NCI-H1436 (cell line): ENCODE data around the gene RAB40AL.
A peak's percentile ranks its signal among the peaks of the same experiment; 100 is the strongest.
"Not testable (repeated sequence)": the region's sequence is repeated elsewhere in the genome, so short reads cannot be mapped to it uniquely, and the experiment has no call there.

Experiments used
- DNase-seq: peaks from one replicate; lab custom pipeline; 2025; lab: John Stamatoyannopoulos, UW

RAB40AL gene, protein sequence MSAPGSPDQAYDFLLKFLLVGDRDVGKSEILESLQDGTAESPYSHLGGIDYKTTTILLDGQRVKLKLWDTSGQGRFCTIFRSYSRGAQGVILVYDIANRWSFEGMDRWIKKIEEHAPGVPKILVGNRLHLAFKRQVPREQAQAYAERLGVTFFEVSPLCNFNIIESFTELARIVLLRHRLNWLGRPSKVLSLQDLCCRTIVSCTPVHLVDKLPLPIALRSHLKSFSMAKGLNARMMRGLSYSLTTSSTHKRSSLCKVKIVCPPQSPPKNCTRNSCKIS

DNA sequence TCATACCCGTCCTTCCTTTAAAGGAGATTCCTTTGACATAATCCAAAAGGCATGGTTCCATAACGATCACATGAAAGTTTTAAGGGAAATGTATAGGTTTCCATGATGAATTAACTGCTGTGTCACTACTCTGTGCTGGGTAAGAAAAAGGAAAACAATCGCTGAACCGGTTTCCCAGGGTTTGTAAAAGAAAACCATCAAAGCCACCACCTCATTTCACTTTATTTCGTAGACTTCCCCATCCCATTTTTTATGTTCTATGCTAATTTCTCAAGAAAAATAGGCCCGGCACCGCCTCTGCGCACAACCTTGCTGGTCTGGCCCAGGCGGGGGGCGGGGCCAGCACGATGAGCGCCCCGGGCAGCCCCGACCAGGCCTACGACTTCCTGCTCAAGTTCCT is at the start of gene RAB40AL:
TSS of gene RAB40AL (plus strand) at position 301 of the 400 bp plus-strand sequence. CDS start at position 348, 47 bp downstream.
- not testable (repeated sequence) for DNase-seq

DNA sequence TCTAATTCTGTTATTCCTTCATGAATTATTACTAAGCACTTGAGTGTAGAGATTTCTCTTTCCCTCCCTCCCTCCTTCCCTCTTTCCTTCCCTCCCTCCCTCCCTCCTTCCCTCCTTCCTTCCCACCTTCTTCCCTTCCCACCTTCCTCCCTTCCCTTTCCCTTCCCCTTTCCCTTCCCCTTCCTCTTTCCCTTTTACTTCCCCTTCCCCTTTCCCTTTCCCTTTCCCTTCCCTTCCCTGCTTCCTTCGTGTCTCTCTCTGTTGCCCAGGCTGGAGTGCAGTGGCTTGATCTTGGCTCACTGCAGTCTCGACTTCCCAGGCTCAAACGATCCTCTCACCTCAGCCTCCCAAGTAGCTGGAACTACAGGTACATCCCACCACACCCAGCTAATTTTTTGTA is 49.4 kb upstream of the RAB40AL start:
- no peak for DNase-seq

DNA sequence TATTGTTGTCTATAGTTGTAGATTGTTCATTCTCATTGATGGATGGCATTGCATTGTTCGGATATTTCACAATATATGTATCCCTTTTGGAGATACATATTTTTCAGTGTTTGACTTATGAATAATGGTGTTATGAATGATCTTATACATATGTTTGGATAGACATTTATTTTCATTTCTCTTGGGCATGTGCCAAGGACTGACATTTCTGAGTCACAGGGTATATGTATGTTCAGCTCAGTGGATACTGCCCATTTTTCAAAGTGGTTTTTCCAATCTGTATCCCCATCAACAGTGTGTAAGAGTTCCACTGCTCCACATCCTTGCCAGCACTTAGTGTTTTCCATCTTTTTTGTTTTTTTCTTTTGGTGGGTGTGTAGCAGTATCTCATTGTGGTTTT is 45.0 kb upstream of the RAB40AL start:
- DNase-seq = no peak

DNA sequence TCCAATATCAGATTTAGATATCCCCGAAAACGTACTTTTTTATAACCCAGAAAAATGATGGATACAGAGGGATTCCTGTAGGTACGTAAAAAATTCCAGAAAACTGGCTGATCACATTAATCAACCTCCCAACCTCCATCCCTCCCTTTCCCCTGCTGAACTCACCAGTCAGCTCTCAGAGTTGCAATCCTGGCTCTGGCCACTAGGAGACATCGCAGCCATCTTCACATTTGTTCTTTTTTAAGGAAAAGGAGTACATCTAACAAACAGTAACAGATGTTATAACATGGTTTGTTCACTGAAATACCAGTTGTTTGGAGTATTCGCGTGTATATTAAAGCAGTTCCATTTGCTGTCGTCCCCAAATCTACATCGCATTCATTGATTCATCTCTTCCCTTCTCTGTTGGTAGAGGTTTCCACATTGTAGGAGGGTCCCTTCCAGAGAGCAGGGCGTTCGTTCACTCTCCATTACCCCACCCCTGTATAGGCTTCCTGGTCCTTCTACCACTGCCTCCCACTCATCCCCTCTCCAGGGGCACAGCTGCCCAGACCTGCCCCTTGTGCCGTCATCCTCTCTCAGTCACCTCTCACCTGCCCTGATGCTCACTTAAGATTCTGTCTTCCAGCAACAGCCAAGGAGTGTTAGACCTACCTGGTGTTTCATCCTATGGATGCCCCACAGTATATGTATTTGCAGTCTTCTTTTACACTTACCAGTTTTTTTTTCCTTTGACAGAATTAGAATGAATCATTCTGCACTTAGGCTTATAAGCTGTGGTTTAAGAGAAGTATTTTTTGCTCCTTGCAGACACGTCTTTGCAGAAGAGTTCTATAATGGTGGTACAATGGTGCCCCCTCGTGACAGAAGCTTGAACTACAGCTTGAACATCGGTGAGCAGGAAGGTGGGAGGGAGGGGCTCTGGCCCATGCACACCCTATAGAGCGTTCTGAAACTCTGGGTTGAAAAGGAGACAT is 36.8 kb upstream of the RAB40AL start:
- peak; percentile 46 for DNase-seq

DNA sequence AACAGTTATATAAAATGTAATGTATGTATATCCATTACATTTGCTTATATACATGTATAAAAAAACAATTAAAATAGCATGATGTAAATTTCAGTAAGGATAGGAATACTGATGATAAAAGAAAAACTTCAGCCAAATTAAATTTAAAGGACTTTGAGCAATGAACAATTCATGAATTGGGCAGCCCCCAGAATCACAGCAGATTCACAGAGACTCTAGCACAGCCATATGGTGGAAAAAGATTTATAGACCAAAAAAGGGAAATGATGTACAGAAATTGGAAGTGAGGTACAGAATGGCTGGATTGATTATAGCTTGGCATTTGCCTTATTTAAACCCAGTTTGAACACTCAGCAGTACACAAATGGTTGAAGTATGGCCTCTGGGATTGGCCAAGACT is 34.7 kb upstream of the RAB40AL start:
- DNase-seq = no peak

DNA sequence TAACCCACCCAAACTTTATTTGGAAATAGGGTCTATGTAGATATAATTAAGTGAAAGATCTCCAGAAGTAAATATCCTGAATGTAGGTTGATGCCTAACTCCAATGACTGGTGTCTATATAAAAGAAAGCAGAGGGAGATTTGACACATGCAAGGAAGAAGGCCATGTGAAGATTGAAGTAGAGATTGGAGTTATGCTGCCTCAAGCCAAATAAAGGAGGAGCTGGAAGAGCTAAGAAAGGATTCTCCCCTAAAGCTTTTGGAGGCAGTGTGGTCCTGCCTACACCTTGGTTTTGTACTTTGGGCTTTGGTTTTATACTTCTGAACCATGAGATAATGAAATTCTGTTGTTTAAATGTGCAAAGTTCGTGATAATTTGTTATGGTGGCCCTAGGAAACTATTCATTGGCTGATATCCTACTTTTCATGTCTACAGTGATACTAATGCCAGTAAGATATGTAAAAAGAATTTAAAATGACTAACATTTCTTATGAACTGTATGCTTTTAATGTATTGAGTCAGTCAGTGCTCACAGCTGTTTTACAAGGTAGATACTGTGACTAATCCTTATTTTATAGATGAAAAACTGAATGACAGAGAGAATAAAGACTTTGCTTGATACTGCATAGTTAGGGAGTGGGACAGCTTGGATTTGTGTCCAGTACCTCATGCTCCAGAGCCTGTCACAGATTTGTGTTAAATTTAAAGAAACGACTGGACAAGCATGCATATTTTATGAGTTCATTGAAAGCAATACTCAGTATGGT is 5.9 kb upstream of the RAB40AL start:
- no peak for DNase-seq

DNA sequence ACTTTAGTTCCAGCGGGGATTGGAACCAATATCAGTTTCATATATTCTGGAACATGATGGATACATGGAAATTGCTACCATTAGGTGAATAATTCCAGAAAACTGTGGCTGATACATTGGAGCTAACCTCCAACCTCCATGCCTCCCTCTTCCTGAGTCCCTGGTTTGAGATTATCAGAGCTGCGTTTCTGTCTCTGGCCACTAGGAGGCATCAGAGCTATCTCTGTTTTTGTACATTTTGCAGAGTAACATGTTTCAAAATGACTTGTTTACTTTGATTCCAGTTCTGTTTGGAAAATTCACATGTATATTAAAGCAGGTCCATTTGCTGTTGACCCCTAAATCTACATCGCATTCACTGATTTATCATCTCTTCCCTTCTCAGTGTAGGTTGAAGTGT is 2.4 kb upstream of the RAB40AL start:
- peak; percentile 0 for DNase-seq

DNA sequence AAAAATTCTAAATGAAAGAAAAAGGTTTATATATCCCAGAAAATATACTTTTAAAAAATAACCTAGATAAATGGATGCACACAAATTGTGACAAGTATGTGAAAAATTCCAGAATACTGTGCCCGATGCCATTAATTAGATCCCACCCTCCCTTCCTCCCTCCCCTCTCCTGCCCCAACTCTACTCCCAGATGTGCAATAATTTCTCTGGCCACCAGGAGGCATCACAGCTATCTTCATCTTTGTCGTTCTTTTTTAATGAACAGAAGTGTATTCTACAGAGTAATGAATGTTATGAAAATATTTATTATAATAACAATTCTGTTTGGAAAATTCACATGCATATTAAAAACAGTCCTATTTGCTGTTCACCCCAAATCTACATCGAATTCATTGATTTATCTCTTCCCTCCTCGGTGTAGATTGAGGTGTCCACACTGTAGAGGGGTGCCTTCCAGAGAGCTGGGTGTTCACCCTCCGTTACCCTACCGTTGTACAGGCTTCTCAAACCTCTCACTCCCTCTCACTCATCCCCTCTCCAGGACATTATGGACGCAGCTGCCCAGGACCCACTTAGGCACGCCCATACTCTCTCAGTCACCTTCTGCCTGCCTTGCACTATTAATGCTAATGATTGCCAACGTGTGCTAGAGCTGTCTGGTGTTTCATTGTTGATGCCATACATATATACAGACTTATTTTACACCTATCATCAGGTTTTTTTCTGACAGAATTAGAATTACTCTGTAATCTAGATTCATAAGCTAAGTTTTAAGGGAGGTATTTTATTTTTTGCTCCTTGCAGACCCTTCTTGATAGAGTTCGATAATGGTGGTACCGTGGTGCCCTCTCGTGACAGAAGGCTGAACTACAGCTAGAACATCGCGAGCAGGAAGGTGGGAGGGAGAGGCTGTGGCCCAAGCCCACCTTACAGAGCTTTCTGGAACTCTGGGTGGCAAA is 14.1 kb downstream of the RAB40AL start:
- DNase-seq = peak; percentile 26

DNA sequence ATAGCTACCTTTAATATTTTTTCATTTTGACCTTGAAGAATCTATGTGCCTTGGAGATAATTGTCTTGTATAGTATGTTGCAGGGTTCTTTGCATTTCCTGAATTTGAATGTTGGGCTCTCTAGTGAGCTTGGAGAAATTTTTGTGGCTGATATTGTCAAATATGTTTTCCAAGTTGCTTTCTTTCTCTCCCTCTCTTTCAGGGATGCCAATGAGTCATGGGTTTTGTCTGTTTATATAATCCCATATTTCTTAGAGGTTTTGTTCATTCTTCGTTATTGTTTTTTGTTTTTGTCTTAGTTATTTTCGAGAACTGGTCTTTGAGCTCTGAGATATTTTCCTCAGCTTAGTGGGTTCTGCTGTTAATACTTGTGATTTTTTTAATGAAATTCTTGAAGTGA is 20.7 kb downstream of the RAB40AL start:
- DNase-seq = no peak

DNA sequence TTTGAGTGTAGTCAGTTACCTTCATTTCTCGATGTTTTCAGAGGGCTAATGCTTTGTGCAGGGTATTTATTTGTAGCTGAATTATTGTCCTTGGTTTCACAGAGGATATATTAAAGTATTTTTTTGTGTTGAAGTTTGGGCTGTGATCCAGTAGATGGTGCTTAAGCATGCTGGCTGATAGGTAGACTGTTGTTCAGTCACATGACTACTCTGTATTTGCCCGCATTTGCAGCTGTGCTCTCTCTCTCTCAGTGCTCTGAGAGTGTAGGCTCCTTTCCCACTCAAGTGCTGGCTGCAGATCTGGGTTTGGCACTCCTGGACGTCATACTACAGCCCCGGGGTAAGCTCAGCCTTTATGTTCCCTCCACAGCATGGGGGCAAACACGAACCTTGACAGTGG is 21.7 kb downstream of the RAB40AL start:
- DNase-seq = no peak

DNA sequence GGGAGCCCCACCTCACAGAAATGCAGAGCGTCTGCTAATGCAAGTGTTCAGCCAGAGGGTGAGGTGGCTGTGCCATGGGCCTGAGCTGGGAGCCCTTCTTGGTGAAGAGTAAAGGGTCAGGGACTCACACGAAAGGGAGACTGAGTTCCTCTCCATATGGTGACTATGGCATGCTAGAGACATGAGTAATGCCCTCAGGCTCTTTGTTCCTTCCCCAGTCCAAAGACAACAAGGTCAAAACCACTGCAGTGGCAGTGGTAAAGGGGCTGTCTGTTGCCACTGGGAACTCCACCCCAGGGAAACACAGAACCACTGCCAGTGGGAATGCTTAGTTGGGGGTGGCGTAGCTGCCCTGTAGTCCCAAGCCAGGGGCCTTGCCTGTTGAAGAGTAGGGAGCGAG is 22.4 kb downstream of the RAB40AL start:
- DNase-seq = no peak

DNA sequence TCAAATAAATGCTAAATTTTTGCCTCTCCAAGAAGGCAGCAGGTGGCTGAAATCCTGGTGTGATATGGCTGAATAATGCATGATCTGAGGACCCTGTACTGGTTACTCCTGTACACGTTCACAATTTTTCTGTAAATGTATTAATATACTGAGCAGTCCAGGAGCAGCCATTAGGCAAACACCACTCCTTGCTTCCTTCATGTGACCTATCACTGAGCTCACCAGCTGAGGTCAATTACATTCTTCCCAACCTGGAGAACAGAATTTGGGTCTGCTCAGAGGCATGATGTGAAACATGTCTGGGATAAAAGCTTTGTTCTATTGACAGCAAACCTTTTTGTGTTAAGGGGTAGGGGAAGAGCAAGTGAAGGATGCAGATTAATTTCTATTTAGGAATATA is 26.9 kb downstream of the RAB40AL start:
- no peak for DNase-seq

DNA sequence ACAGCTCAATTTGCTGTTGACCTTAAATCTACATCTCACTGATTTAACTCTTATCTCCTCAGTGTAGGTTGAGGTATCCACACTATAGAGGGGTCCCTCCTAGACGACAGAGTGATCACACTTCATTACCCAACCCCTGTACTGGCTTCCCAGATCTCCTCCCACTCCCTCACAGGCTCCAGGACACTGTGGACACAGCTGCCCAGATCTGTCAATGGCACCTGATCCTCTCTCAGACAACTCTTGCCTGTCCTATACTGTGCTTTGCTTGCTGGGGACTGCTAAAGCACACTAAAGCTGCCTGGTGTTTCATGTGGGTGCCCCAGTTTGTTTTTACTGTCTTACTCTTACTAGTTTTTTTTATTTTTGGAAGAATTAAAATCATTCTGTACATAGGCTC is 27.9 kb downstream of the RAB40AL start:
- DNase-seq = no peak

DNA sequence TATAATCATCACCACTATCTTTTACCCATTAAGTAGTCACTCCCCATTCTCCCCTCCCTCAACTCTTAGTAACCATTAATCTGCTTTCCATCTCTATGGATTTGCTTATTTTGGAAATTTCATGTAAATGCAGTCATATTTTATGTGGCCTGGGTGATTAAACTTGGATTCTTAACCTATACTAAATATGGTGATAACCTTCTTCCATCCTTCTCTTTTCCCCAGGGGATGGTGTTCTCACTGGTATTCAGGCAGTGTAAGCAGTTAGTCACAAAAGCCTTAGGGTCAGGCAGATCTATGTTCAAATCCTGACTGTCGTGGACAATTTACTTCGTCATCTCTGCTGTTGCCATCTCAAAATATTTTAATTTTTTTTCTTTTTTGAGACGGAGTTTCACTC is 29.6 kb downstream of the RAB40AL start:
- DNase-seq = no peak

DNA sequence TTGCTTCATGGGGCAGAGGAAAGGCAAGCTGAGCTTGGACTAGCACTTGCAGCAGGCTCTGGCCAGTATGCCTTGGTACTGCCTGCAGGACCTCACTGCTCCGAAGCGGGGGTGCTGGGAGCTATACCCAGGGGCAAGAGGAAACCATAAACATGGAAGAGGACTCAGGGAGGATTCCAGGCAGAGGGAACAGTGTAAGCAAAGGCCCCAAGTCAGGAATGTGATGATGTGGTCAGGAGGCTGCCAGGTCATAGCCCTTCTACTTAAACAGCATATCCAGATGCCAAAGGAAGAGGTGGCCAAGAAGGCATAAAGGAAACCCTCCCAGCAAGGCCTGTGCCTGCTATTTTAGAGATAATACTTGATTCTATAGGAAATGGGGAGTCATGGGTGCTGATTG is 31.1 kb downstream of the RAB40AL start:
- DNase-seq = no peak

DNA sequence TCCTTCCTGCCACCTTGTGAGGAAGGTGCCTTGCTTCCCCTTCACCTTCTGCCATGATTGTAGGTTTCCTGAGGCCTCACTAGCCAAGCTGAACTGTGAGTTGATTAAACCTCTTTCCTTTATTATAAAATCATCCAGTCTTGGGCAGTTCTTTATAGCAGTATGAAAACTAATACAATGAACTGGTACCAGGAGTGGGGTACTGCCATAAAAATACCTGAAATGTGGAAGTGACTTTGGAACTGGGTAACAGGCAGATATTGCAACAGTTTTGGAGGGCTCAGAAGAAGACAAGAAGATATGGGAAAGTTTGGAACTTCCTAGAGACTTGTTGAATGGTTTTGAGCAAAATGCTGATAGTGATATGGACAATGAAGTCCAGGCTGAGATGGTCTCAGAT is 34.5 kb downstream of the RAB40AL start:
- not testable (repeated sequence) for DNase-seq

DNA sequence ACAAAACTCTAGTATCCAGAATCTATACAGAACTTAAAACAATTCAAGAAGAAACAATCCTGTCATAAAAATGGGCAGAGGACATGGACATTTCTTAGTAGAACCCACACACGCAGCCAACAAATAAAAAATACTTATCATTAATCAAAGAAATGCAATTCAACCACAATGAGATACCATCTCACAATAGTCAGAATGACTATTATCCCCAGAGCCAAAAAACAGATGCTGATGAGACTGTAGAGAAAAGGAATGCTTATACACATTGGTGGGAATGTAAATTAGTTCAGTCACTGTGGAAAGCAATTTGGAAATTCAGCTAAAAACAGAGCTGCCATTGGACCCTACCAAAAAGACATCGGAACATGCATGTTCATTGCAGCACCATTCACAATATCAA is 37.9 kb downstream of the RAB40AL start:
- DNase-seq = no peak

DNA sequence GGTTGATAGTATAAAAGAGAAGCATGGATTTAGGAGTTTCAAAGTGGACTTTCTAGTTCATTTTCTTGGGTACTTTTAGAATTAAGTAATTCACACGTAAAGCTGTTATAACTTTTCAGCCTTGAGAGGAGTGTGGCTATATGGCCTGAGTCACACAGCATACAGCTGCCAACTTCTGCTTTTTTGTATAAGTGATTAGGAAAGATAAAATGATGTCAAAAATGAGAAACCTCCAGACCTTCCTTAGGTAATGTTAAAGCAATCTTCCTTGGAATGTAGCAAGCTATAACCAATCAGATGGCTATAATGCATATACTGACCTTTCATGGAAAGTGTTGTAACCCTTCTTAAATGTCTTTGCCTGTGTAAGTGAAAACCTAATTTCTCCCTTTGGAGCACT is 39.2 kb downstream of the RAB40AL start:
- no peak for DNase-seq

DNA sequence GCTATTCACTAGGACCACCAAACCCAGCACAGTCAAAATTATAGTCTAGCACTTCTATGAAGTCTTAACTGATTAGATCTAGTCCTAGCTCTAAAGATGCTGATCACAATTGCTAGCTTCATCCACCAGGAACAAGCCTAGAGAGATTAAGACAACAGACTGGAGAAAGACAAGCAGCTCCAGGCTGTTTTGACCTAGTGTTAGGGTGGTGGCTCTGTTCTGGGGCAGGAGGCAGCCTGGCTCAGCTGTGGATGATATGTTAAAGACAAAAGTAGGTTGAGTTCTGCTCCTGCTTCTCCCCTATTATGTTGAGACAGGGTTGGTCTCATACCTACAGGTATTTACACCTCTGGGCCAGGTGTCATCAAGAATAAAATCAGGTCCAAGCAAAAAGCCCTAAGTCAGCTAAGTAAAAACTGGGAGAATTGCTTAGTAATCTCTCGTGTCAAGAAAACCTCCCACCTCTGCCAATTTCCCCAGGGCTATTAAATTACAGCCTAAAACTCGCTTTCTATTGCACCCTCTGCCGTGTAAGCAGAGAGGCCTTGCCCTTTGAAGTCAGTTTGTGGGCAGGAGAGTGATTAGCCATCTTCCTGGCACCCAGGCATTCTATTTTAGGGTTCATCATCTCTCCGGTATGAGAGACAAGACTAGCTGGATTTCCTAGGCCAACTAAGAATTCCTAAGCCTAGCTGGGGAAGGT is 39.9 kb downstream of the RAB40AL start:
- no peak for DNase-seq

DNA sequence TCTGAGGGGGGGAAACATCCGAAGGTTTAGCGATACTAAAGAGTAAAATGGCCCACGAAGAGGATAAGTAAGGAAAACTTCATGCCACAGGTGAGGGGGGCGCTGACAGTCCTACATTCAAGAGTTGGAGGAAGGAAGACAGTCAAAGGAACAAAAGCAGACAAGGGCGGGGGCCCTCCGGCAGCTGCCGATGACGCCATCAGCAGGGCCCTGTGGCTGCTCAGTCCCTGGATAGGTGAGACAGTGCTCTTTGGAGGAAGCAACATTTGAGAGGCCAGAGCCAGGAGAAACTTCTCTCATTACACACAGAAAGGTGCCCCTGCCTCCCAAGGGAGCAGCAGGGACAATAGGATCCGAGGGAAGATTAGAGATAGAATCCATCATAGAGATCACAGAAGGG is 41.5 kb downstream of the RAB40AL start:
- DNase-seq = no peak

DNA sequence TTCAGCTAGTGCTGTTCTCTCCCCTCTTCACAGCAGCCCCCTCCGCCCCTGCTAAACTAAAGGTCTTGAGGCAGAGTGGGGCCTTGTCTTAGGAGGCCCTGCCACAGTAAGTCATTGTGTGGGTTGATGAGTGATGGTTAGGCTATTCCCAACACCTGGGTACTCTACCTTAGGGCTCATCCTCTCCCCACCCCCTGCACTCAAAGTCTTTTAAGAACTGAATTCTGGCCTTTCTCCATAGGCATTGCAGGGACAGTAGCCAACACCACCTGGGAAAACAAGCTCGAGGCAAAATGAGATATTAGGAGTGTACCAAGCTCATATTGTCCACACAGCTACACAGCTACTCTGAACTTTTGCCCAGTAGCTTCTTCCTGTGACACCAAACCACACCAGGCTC is 42.5 kb downstream of the RAB40AL start:
- no peak for DNase-seq
